ENCODE results near the gene CSK.

The CSK gene

GRCh38 chr15:74801311-74801997 lies 19.6 kb downstream of the CSK start:
- DNase-seq (ENCODE audit: low spot score in 2 of 2) (no peak), ATAC-seq (replicated peaks; ENCODE audit: extremely low read depth, poor library complexity, severe bottlenecking) (no peak)
- no peak overlapping the region for H3K4me3 Mint-ChIP-seq
- H3K9me3 Mint-ChIP-seq, result no peaks in the 10 kb centered on the region
- peaks cover 43% of the 10 kb centered on the region for H3K4me1 Mint-ChIP-seq
- peaks cover 45% of the 10 kb centered on the region for H3K36me3 Mint-ChIP-seq (ENCODE audit: insufficient read depth)
- H3K27ac Mint-ChIP-seq (ENCODE audit: low read depth), result no peak overlapping the region
- H3K27me3 Mint-ChIP-seq, result no peaks in the 10 kb centered on the region

DNA sequence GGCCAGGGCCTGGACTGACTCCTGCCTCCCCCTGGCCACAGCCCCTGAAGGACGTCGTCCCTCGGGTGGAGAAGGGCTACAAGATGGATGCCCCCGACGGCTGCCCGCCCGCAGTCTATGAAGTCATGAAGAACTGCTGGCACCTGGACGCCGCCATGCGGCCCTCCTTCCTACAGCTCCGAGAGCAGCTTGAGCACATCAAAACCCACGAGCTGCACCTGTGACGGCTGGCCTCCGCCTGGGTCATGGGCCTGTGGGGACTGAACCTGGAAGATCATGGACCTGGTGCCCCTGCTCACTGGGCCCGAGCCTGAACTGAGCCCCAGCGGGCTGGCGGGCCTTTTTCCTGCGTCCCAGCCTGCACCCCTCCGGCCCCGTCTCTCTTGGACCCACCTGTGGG lies 20.4 kb downstream of the CSK start:
- H3K4me3 Mint-ChIP-seq, result no peak overlapping the region
- ATAC-seq (replicated peaks; ENCODE audit: extremely low read depth, poor library complexity, severe bottlenecking) (no peak), DNase-seq (ENCODE audit: low spot score in 2 of 2) (no peak)
- H3K4me1 Mint-ChIP-seq, result peaks cover 47% of the 10 kb centered on the region
- no peaks in the 10 kb centered on the region for H3K27me3 Mint-ChIP-seq
- no peaks in the 10 kb centered on the region for H3K9me3 Mint-ChIP-seq
- H3K27ac Mint-ChIP-seq (ENCODE audit: low read depth), result no peak overlapping the region
- H3K36me3 Mint-ChIP-seq (ENCODE audit: insufficient read depth), result peaks cover 43% of the 10 kb centered on the region

DNA sequence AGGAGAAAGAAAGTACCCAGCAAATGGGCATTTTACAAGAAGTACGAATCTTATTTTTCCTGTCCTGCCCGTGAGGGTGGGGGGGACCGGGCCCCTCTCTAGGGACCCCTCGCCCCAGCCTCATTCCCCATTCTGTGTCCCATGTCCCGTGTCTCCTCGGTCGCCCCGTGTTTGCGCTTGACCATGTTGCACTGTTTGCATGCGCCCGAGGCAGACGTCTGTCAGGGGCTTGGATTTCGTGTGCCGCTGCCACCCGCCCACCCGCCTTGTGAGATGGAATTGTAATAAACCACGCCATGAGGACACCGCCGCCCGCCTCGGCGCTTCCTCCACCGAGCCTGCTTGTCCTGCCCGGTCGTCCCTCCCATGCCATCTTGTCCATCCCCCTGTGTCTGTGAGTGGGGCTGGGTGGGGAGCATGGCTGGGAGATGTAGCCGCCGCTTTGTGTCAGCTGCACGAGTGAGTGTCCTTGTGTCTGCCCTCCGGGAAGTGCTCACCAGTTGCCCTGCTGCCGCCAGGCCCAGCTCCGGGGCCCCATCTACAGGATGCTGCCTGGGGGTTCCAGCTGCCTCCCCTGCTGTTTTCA lies 21.1 kb downstream of the CSK start:
- H3K4me3 Mint-ChIP-seq, result no peak overlapping the region
- no peaks in the 10 kb centered on the region for H3K27me3 Mint-ChIP-seq
- no peak overlapping the region for H3K27ac Mint-ChIP-seq (ENCODE audit: low read depth)
- ATAC-seq (replicated peaks; ENCODE audit: extremely low read depth, poor library complexity, severe bottlenecking) (no peak), DNase-seq (ENCODE audit: low spot score in 2 of 2) (no peak)
- H3K36me3 Mint-ChIP-seq (ENCODE audit: insufficient read depth), result peaks cover 39% of the 10 kb centered on the region
- peaks cover 45% of the 10 kb centered on the region for H3K4me1 Mint-ChIP-seq
- H3K9me3 Mint-ChIP-seq, result no peaks in the 10 kb centered on the region

DNA sequence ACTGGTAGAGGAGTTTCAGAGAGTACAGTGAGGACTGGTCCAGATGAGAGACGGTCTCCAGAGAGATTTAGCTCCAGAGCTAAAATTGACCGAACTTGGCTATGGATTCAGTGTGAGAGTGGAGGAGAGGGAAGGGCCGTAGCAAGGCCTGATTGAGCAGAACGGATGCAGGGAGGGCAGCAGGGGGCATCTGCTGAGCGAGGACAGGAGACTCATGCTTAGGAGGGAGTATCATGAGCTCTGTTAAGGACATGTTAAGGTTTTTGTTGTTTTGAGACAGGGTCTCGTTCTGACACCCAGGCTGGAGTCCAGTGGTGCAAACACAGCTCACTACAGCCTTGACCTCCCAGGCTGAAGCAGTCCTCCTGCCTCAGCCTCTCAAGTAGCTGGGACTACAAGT lies 23.1 kb downstream of the CSK start:
- Mint-ChIP-seq H3K9me3 (no peaks in the 10 kb centered on the region), H3K36me3 (ENCODE audit: insufficient read depth) (peaks cover 33% of the 10 kb centered on the region), H3K27me3 (no peaks in the 10 kb centered on the region), H3K27ac (ENCODE audit: low read depth) (no peak overlapping the region), H3K4me1 (peaks cover 41% of the 10 kb centered on the region), H3K4me3 (no peak overlapping the region)
- DNase-seq (ENCODE audit: low spot score in 2 of 2) (no peak), ATAC-seq (replicated peaks; ENCODE audit: extremely low read depth, poor library complexity, severe bottlenecking) (no peak)

GRCh38 chr15:74807282-74807681 lies 25.4 kb downstream of the CSK start:
- ATAC-seq (replicated peaks; ENCODE audit: extremely low read depth, poor library complexity, severe bottlenecking) (no peak), DNase-seq (ENCODE audit: low spot score in 2 of 2) (no peak)
- no peaks in the 10 kb centered on the region for H3K9me3 Mint-ChIP-seq
- peaks cover 38% of the 10 kb centered on the region for H3K4me1 Mint-ChIP-seq
- no peak overlapping the region for H3K4me3 Mint-ChIP-seq
- H3K27me3 Mint-ChIP-seq, result no peaks in the 10 kb centered on the region
- H3K27ac Mint-ChIP-seq (ENCODE audit: low read depth), result peak overlapping the region; percentile 87
- peaks cover 16% of the 10 kb centered on the region for H3K36me3 Mint-ChIP-seq (ENCODE audit: insufficient read depth)

- ATAC-seq (replicated peaks; ENCODE audit: extremely low read depth, poor library complexity, severe bottlenecking) (no peak), DNase-seq (ENCODE audit: low spot score in 2 of 2) (no peak)
- Mint-ChIP-seq H3K27me3 (no peaks in the 10 kb centered on the region), H3K4me1 (peaks cover 38% of the 10 kb centered on the region), H3K4me3 (no peak overlapping the region), H3K36me3 (ENCODE audit: insufficient read depth) (peaks cover 6% of the 10 kb centered on the region), H3K9me3 (no peaks in the 10 kb centered on the region), H3K27ac (ENCODE audit: low read depth) (peak overlapping the region; percentile 87)
These were observed 26.4 kb downstream of the CSK start for GRCh38 chr15:74808078-74808839.

- ATAC-seq (replicated peaks; ENCODE audit: extremely low read depth, poor library complexity, severe bottlenecking) (no peak), DNase-seq (ENCODE audit: low spot score in 2 of 2) (no peak)
- Mint-ChIP-seq H3K9me3 (no peaks in the 10 kb centered on the region), H3K27me3 (no peaks in the 10 kb centered on the region), H3K4me3 (no peak overlapping the region), H3K36me3 (ENCODE audit: insufficient read depth) (peaks cover 4% of the 10 kb centered on the region), H3K4me1 (peaks cover 38% of the 10 kb centered on the region), H3K27ac (ENCODE audit: low read depth) (peak overlapping the region; percentile 87)
These were observed 27.0 kb downstream of the CSK start for GRCh38 chr15:74808840-74809229.

DNA sequence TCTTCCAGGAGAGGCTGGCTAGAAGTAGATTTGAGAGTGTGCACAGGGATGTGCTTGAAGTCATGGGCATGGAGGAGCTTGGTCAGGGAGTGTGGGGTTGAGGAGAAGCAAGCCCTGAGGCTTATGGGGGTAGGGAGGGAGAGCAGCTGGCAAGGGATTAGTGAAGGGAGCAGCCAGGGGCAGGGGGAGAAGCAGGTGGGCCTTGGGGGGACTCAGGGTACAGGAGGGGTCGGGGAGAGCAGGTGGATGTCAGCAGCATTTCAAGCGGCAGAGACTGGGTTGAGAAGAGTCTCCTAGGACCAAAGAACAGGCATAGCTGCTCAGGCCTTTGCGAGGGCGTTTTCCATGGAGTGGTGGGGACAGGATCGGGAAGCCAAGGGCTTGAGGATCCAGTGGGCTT lies 27.4 kb downstream of the CSK start:
- Mint-ChIP-seq H3K36me3 (ENCODE audit: insufficient read depth) (peaks cover 2% of the 10 kb centered on the region), H3K4me3 (no peak overlapping the region), H3K27ac (ENCODE audit: low read depth) (peak overlapping the region; percentile 87), H3K9me3 (no peaks in the 10 kb centered on the region), H3K27me3 (no peaks in the 10 kb centered on the region), H3K4me1 (peaks cover 34% of the 10 kb centered on the region)
- ATAC-seq (replicated peaks; ENCODE audit: extremely low read depth, poor library complexity, severe bottlenecking) (no peak), DNase-seq (ENCODE audit: low spot score in 2 of 2) (no peak)

DNA sequence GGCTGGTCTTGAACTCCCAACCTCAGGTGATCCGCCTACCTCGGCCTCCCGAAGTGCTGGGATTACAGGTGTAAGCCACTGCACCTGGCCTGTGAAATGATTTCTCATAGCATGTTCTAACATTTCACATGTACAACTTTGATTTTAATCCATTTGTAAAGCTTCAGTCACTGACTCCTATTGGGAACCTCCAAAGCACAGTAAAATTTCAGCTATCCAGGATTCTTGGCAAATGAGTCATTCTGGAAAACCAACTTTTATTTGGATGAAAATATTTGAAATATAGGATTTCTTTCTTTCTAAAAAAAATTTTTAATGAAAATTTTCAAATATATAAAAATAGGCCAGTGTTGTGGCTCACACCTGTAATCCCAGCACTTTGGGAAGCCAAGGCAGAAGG lies 28.1 kb downstream of the CSK start:
- H3K36me3 Mint-ChIP-seq (ENCODE audit: insufficient read depth), result no peaks in the 10 kb centered on the region
- H3K9me3 Mint-ChIP-seq, result no peaks in the 10 kb centered on the region
- no peaks in the 10 kb centered on the region for H3K27me3 Mint-ChIP-seq
- DNase-seq (ENCODE audit: low spot score in 2 of 2) (no peak), ATAC-seq (replicated peaks; ENCODE audit: extremely low read depth, poor library complexity, severe bottlenecking) (no peak)
- H3K4me1 Mint-ChIP-seq, result peaks cover 29% of the 10 kb centered on the region
- H3K4me3 Mint-ChIP-seq, result no peak overlapping the region
- no peak overlapping the region for H3K27ac Mint-ChIP-seq (ENCODE audit: low read depth)

GRCh38 chr15:74812533-74812932 lies 30.7 kb downstream of the CSK start, which contains the start of gene LMAN1L:
Gene LMAN1L, plus strand, starts transcription at chr15:74812835. Its CDS starts 20 bp downstream, at chr15:74812855.
- Mint-ChIP-seq H3K36me3 (ENCODE audit: insufficient read depth) (no peaks in the 10 kb centered on the region), H3K27me3 (no peaks in the 10 kb centered on the region), H3K4me1 (peaks cover 26% of the 10 kb centered on the region), H3K27ac (ENCODE audit: low read depth) (peak within 1 kb of the TSS; percentile 12), H3K4me3 (no peak within 1 kb of the TSS), H3K9me3 (no peaks in the 10 kb centered on the region)
- DNase-seq (ENCODE audit: low spot score in 2 of 2) (no peak), ATAC-seq (replicated peaks; ENCODE audit: extremely low read depth, poor library complexity, severe bottlenecking) (no peak)

GRCh38 chr15:74815121-74815934 lies 33.4 kb downstream of the CSK start:
- peaks cover 10% of the 10 kb centered on the region for H3K4me1 Mint-ChIP-seq
- H3K9me3 Mint-ChIP-seq, result no peaks in the 10 kb centered on the region
- H3K27ac Mint-ChIP-seq (ENCODE audit: low read depth), result peak overlapping the region; percentile 5
- no peak overlapping the region for H3K4me3 Mint-ChIP-seq
- ATAC-seq (replicated peaks; ENCODE audit: extremely low read depth, poor library complexity, severe bottlenecking) (no peak), DNase-seq (ENCODE audit: low spot score in 2 of 2) (no peak)
- no peaks in the 10 kb centered on the region for H3K36me3 Mint-ChIP-seq (ENCODE audit: insufficient read depth)
- no peaks in the 10 kb centered on the region for H3K27me3 Mint-ChIP-seq

GRCh38 chr15:74815961-74816360 lies 34.1 kb downstream of the CSK start:
- ATAC-seq (replicated peaks; ENCODE audit: extremely low read depth, poor library complexity, severe bottlenecking), result no peak
- H3K36me3 Mint-ChIP-seq (ENCODE audit: insufficient read depth), result no peaks in the 10 kb centered on the region
- H3K4me3 Mint-ChIP-seq, result no peak overlapping the region
- H3K4me1 Mint-ChIP-seq, result peaks cover 10% of the 10 kb centered on the region
- H3K27me3 Mint-ChIP-seq, result no peaks in the 10 kb centered on the region
- H3K9me3 Mint-ChIP-seq, result no peaks in the 10 kb centered on the region
- no peak for DNase-seq (ENCODE audit: low spot score in 2 of 2)
- peak overlapping the region; percentile 5 for H3K27ac Mint-ChIP-seq (ENCODE audit: low read depth)

All from central memory CD8-positive, alpha-beta T cell (primary cell).